Stromal cell of bone marrow (primary cell): ENCODE data around the gene DNTTIP2.
"Not testable (repeated sequence)": the region's sequence is repeated elsewhere in the genome, so short reads cannot be mapped to it uniquely, and the experiment has no call there.

Experiments used
- DNase-seq: peaks from one replicate; pipeline ENCODE4 v3.0.0-alpha.2; 2012; ENCODE audit warnings: low read depth

DNTTIP2 gene

GRCh38 chr1:93876244-93876643 is 2.8 kb downstream of the DNTTIP2 start:
- no peak for DNase-seq

GRCh38 chr1:93874025-93874651 is 4.9 kb downstream of the DNTTIP2 start:
- no peak for DNase-seq

GRCh38 chr1:93871366-93871765 is 7.6 kb downstream of the DNTTIP2 start:
- DNase-seq = no peak

GRCh38 chr1:93869653-93870052 is 9.4 kb downstream of the DNTTIP2 start:
- no peak for DNase-seq

- DNase-seq = not testable (repeated sequence)
These were observed 10.5 kb downstream of the DNTTIP2 start for GRCh38 chr1:93868492-93868891.

- DNase-seq = no peak
These were observed 13.8 kb downstream of the DNTTIP2 start for GRCh38 chr1:93865253-93865652.

- DNase-seq = no peak
These were observed 14.8 kb downstream of the DNTTIP2 start for GRCh38 chr1:93864175-93864574.

- not testable (repeated sequence) for DNase-seq
These were observed 21.4 kb downstream of the DNTTIP2 start for GRCh38 chr1:93857653-93858052.

GRCh38 chr1:93855983-93856382 is 23.0 kb downstream of the DNTTIP2 start:
- DNase-seq = not testable (repeated sequence)

GRCh38 chr1:93853940-93854339 is 25.1 kb downstream of the DNTTIP2 start:
- DNase-seq = no peak

- no peak for DNase-seq
These were observed 27.1 kb downstream of the DNTTIP2 start for GRCh38 chr1:93851878-93852277.

GRCh38 chr1:93851327-93851712 is 27.7 kb downstream of the DNTTIP2 start:
- DNase-seq = no peak

GRCh38 chr1:93850687-93851326 is 28.2 kb downstream of the DNTTIP2 start:
- not testable (repeated sequence) for DNase-seq

- DNase-seq = no peak
These were observed 30.6 kb downstream of the DNTTIP2 start for GRCh38 chr1:93848350-93848883.

GRCh38 chr1:93847811-93848288 is 31.2 kb downstream of the DNTTIP2 start:
- DNase-seq = peak; percentile 44

GRCh38 chr1:93846992-93847810 is 31.8 kb downstream of the DNTTIP2 start:
- DNase-seq = peak; percentile 72

- DNase-seq = peak; percentile 53
These were observed 32.6 kb downstream of the DNTTIP2 start for GRCh38 chr1:93846206-93846991.

GRCh38 chr1:93845538-93846205 is 33.3 kb downstream of the DNTTIP2 start:
- DNase-seq = peak; percentile 70

- DNase-seq = peak; percentile 70
These were observed 34.6 kb downstream of the DNTTIP2 start for GRCh38 chr1:93844262-93845045.

- DNase-seq = no peak
These were observed 36.1 kb downstream of the DNTTIP2 start for GRCh38 chr1:93842750-93843500.
